Measurements from ENCODE around the gene DISP2.

- TF ChIP-seq FOXA1 (IDR thresholded peaks at IDR 0.05), result no peak
- peak; percentile 69 for TF ChIP-seq SP1 (IDR thresholded peaks at IDR 0.05)
- peak; percentile 89 for TF ChIP-seq REST (IDR thresholded peaks at IDR 0.05)
- peak in 1 of 2 donors; percentile 61 for TF ChIP-seq EGR1 (IDR thresholded peaks at IDR 0.05; ENCODE audit: low read depth in 2 of 2)
- no peak for TF ChIP-seq CTCF (IDR thresholded peaks at IDR 0.05; ENCODE audit: low read depth, low read length, missing input control)
- no peak for TF ChIP-seq MAX (IDR thresholded peaks at IDR 0.05)
- peak in 1 of 2 donors; percentile 42 for TF ChIP-seq GABPA (IDR thresholded peaks at IDR 0.05 in 1 of 2, conservative IDR thresholded peaks at IDR 0.05 in 1 of 2)
- no peak for TF ChIP-seq YY1 (IDR thresholded peaks at IDR 0.05)
- no peak for TF ChIP-seq ZBTB33 (IDR thresholded peaks at IDR 0.05)
- peak; percentile 23 to 28 for TF ChIP-seq RAD21 (IDR thresholded peaks at IDR 0.05)
Observed at GRCh38 chr15:40353697-40354096, 4.3 kb upstream of the DISP2 start.

Data from liver (tissue), 3 donors.